ENCODE results near the gene FOSL2.

DNA sequence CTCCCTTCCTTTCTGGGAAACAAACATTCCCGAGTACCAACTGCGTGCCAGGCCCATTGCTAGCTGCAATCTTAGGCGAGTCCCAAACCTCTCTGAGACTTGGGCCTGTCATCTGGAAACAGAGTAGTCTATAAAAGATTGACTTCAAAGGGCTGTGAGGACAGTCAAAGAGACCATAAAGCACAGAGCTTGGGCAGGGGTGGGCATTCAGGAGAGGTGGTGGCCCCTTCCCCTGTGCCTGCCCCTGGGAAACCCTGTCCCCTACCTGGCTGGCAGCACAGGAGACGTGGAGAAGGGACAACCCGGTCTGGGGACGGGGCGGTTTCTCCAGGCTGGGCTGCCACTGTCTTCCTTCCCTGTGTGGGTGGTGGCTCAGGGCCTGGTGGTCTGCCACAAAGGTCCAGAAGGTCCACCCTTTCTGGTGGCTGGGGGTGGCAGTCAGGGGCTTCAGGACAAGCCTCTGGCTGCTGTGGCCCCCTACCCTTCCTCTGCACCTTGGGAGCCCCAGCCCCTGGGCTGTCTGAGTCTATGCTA, 33.9 kb upstream of the FOSL2 start:
- TF ChIP-seq EZH2phosphoT487 (IDR thresholded peaks at IDR 0.05; ENCODE audit: borderline replicate concordance) (no peak), CTCF (conservative IDR thresholded peaks at IDR 0.05; ENCODE audit: low read length) (no peak)

Data from Loucy (cell line).